Measurements from ENCODE around the gene DNAH12.

DNA sequence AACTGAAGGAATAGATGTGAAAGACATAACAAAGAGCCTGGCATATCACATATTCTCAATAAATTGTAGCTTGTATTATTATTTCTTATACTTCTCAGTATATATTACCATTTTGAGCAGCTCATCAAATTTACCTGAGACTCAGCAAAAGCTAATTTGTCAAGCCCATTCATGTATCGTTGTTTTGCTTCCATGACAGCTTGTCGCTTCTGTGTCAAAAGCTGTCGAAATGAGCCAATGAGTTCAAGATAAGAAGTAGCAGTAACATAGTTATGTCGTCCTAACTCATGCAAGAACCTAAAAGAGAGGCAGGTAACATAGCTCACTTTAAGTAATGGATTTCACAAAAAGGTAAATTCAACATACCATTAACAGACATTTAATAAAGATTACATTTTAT, 157.8 kb downstream of the DNAH12 start:
- no peak for TF ChIP-seq EZH2phosphoT487 (IDR thresholded peaks at IDR 0.05; ENCODE audit: low read length)
- TF ChIP-seq, protein P1, sequence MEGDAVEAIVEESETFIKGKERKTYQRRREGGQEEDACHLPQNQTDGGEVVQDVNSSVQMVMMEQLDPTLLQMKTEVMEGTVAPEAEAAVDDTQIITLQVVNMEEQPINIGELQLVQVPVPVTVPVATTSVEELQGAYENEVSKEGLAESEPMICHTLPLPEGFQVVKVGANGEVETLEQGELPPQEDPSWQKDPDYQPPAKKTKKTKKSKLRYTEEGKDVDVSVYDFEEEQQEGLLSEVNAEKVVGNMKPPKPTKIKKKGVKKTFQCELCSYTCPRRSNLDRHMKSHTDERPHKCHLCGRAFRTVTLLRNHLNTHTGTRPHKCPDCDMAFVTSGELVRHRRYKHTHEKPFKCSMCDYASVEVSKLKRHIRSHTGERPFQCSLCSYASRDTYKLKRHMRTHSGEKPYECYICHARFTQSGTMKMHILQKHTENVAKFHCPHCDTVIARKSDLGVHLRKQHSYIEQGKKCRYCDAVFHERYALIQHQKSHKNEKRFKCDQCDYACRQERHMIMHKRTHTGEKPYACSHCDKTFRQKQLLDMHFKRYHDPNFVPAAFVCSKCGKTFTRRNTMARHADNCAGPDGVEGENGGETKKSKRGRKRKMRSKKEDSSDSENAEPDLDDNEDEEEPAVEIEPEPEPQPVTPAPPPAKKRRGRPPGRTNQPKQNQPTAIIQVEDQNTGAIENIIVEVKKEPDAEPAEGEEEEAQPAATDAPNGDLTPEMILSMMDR (IDR thresholded peaks at IDR 0.05; ENCODE audit: low read length): no peak
- TF ChIP-seq EZH2 (optimal IDR thresholded peaks at IDR 0.05; ENCODE audit: low read depth, low read length): no peak

All from MM.1S (cell line).